GM19043 (cell line): ENCODE data around the gene PLIN1.

Experiments
- ATAC-seq: cut with Tn5 transposase; IDR thresholded peaks from one replicate; pipeline ENCODE4 v1.9.1; 2021; ENCODE audit warnings: low read depth; ENCODE audit not compliant: unreplicated experiment

PLIN1 gene

DNA sequence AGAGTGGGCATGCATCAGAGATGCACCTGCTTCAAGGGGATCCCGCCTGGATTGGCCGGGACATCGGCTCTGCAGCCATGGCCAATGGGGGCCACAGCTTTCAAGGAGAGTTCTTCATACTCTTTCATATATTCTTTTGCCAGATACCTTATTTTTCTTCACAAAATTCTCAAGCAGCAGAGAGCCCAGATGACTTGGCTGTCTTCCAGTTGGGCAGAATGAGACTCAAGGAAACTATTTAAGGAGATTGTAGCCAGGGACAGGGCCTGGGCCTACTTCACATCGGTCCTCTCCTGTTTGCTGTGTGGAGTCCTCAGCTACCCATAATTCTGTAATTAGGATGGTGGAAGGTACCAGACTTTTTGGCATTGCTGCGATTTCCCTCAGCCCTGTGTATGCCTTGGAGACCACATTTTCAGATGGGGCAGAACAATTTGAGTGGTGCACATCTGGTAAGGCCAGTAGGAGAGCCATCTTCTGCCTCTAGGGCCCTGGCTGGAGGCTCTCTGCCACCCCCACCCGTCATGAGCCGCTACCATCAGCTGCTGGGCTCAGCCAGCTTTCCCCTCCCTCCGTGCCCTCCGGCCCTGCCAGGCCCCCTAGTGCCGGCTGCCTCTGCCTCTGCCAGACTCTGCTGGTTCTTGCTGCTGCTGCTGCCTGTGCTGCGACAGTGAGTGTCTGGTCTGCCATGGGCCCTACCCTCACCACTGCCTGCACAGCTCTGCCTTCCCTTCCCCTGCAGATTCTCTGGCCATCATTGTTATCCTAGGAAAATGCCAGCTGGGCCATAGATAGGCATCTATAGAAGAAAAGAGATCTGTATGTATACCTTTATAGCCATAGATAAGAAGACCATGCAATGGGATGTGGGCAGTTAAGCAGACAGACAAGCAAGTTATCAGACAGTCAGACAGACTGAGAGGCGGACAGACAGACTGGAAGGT, 6.7 kb downstream of the PLIN1 start:
- ATAC-seq, result no peak

DNA sequence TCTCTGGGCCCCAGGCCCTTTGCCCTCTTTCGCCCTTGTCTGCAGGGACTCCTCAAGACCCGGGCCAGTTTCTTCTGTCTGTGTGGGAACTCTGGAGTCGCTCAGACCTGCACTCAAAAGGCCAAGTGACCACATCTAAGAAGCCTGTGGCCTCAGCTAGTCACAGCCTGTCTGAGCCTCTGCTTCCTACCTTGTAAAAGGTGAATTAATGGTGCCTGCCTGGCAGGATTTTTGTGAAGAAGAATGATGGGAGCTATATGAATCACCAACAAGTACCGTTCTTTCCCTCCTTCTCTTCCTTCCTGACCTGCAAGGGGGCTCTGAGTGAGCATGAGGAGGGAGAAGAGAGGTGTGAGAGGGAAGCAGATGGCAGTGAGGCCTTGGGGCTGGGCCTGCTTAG, 7.5 kb downstream of the PLIN1 start:
- no peak for ATAC-seq

GRCh38 chr15:89670971-89671560, 8.1 kb downstream of the PLIN1 start:
- no peak for ATAC-seq

GRCh38 chr15:89669941-89670340, 9.2 kb downstream of the PLIN1 start:
- ATAC-seq, result no peak

DNA sequence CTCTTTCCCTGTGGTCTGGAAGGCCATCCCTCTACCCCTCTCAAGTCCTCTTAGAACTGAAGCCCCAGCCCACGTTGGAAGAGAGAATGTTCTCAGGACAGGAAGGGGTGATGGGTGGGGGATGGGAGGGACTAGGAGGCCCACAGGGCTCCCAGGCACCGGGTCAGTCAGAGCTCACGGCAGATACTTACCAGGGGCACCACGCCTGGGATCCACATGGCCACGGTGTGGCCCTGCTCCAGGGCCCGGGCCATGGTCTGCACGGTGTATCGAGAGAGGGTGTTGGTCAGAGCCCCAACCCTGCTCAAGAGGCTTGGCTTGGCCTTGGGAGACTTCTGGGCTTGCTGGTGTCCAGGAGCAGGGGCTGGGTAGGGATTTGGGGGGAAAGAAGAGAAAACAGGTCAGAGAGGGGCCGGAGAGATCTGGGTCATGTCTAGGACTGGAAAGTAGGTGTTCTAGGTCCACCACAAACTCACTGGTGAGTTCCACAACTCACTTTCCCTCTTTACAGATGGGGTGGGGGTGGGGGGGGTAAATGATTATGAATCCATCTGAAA, 9.8 kb downstream of the PLIN1 start:
- no peak for ATAC-seq

DNA sequence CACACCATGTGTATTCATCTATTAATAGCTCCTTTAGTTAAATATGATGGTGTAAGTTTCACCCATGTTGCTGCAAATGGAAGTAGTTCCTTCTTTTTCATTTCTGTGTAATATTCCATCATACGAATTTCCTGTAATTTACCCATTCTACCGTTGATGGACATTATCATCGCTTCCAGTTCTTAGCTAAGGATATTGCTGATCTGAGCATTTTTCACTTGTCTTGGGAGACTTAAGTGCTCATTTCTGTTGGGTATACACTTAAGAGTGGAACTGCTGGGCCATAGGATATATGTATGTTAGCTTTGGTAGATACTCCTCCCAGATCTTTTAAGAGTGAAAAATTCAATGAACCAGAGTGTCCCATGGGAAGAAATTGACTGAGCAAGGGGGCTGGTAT, 11.0 kb downstream of the PLIN1 start:
- ATAC-seq, result no peak

GRCh38 chr15:89667706-89667960, 11.5 kb downstream of the PLIN1 start:
- no peak for ATAC-seq

DNA sequence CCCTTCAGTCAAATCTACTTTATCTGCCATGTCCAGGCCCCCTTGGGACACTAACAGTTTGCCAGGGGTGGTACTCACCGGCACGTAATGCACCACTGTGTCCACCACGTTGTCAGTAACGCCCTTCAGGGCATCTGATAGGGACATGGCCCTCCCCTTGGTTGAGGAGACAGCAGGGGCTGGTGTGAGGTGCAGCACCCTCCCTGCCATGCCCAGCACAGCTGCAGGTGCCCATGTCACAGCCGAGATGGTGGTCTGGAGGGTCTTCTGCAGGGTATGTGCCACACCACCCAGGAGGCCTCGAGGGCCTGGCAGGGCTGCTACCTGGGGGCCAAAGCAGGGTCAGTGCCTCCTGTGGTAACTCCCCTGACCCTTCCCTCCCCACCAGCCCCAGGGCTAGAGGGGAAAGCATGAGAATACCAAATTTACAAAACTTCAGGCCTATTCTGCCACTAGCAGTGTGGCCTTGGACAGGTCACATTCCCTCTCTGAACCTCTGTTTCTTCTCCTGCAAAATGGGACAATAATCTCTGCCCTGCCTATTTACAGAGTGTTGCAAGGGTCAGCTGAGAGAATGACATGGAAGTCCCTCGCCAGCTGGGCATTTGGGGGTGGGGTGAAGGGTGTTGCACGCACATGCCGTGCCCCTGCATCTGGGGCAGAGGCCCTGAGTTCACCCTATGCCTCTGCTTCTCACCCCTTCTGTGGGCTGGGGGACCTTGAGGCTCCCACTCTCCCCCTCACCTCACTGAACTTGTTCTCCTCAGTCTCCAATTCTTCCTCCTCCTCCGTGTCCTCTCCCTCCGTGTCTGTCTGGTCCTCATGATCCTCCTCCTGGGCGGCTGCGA, 12.1 kb downstream of the PLIN1 start:
- ATAC-seq, result no peak

- no peak for ATAC-seq
These were observed 12.8 kb downstream of the PLIN1 start for GRCh38 chr15:89666184-89666857.

DNA sequence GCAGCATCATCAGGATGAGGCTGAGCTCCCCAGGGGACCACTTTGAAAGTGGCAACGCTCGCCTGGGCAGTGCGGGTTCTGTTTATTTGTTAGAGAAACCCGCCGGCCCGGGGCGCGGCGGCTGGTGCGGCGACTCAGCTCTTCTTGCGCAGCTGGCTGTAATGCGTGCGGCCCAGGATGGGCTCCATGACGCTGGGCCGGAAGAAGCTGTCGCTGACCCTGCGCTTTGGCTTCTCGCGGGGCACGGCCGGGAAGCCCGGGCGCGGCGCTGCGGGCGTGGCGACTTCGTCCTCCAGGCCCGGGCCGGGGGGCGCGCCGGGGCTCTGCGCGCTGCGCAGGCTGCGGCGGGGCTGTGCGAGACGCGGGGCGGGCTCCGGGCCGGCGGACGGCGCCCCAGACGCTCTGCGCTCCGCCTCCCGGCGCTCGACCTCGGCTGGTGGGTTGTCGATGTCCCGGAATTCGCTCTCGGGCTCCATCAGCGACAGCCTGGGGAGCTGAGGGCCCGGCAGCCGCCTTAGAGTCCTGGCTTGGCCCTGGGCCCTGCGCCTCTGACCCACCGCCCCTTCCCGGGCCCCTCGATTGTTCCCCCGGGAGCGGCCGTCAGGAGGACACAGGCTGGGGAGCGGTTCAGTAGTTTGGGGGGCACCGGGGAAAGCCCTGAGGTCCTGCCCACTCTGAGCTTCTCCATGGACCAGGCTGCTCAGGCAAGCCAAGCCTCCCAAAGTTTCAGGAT, 13.6 kb downstream of the PLIN1 start:
- ATAC-seq, result no peak

DNA sequence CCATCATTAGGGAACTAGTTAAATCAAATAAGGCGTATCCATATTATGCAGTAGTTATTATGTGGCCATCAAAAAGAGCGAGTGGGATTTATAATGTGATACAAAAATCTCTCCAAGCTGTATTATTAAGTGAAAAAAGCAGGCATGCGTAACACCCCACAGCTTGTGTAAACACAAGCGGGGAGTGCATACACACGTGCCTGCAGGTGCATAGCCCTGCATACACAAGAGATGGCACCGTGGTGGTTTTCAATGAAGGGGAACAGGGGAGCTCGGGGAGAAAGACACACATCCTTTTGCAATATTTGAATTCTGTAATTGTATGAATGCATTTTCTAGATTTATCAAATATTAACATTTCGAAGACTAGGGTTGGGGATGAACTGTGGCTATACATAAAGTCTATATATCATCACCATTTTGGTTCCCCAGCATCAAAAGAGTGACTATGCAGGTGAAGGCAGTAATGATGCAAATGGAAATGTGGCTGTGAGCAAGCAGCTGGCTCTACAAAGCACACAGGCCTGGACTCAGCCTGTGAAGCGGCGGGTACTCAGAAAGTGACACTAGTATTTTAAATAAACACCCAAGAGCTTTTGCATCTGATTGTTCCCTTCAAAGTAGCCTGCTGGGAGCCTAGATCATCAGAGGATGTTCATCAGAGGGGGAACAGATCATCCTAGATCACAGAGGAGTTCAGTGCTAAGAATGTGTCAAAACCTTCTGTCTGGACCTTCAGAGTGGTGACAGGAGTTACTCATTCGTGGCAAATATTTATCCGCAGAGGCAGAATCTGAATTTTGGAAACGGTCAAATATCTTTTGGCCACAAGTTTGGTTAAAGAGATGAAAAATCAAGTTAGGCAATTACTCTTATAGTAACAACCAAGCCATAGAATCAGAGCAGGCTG, 14.5 kb downstream of the PLIN1 start:
- ATAC-seq, result no peak

DNA sequence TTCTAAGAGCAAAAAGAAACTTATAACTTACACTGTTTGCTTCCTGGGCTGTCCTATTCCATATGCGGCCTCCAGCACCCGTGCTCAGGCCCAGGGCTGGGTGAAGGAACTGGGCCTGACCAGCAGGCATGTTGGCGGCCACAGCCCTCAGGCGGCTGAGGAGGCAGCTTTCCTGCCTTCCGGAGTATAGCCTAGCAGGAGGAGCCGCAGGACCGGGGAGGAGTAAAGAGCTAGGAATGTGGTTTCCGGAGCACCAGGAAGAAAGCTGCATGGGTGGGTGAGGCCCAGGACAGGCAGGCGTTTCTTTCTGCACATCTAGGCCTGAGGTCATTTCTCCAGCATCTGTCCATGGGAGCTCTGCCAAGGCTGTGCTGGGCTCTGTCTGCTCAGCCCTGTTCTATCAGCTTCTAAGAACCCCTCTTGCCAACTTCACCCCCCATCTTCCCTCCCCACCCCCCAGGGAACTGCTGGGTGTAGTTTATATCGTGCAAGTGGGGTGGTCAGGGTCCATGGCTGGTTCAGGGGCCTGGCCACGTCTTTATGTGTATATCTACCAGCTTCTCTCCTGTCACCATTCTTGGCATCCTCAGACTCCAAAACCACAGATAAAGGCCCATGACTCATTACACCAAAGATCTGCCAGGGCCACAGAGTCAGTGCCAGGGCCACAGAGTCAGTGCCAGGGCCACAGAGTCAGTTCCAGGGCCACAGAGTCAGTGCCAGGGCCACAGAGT, 16.1 kb downstream of the PLIN1 start:
- no peak for ATAC-seq

DNA sequence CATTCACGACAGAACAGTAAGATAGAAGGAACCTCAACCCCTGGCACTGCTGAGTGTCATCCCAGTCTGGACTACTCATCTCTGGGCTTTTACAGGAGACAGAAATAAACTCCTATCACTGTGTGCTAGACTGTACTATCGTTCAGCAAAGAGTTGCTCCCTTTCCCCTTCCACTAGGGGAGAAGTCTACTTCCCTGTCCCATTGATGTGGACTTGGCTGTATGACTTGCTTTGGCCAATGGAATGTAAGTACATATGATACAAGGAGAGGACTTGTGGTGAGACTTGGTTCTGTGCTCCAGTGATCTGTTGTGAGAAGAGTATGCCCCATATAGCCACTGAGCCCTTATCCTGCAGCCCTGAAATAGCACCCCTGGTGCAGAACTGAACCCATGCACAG, 18.6 kb downstream of the PLIN1 start:
- no peak for ATAC-seq

DNA sequence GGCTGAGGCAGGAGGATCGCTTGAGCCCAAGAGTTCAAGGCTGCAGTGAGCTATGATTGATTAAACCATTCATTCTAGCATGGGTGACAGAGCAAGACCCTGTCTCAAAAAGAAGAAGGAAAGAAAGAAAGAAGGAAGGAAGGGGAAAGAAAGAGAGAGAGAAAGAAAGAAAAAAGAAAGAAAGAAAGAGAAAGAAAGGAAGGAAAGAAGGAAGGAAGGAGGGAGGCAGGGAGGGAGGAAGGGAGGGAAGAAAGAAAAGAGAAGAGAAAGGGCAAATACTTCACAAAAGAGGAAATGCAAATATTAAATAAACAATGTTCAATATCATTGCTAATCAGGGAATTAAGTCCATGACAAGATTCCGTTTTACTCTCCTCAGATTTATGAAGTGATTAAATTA, 19.9 kb downstream of the PLIN1 start:
- no peak for ATAC-seq

GRCh38 chr15:89657686-89658200, 21.4 kb downstream of the PLIN1 start:
- no peak for ATAC-seq

DNA sequence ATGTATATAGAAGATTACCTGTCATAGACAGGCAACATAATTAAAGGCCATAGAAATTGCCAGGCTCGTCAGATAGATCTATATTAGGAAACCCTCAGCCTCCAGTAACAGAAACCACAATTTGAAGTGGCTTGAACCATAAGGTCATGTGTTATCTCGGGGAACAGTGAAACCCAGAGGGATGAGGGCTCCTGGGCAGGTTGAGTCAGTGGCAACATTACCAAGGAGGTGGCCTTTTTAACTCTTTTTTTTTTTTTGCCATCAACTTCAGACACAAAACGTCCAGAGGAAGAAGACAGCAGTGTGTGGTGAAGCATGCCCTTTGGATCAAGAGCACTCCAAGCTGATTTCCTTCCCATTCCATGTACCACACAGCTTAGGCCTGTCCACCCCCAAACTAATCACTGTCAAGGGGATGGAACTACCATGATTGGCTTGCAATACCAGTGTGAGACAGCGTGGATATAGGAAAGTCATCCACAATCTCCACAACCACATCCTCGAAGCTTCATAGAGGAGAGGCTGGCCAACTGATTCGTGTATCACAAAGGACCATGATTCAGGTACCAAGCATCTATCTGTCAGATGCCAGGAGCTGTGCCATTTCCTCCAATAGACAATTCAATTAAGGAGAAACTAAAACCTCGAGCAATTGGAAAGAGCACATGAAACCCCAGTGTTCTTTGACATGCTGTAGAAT, 22.9 kb downstream of the PLIN1 start:
- ATAC-seq, result no peak
